GM18951 (cell line): Measurements from ENCODE around the gene FGFR2.

Source experiments
- POLR2A ChIP-seq: IDR thresholded peaks from 4 replicates; pipeline ENCODE4 v1.6.1; 2011; ENCODE audit warnings: mild to moderate bottlenecking; ENCODE audit not compliant: insufficient read length, insufficient read depth; ENCODE audit errors: extremely low read depth
- in situ Hi-C: fragments of 300-500 bp; cut with MboI; formaldehyde crosslinking; loops from one replicate; pipeline ENCODE4 v1.12.0; 2022; ENCODE audit warnings: low sequenced_read_pairs, mixed read lengths, inconsistent platforms; ENCODE audit not compliant: unreplicated experiment

Gene FGFR2

GRCh38 chr10:121607310-121608055, 9.2 kb upstream of the FGFR2 start:
- no peak for TF ChIP-seq POLR2A
- in situ Hi-C loops, result loop anchor here (25.0 kb wide), 1 partner anchor 670 kb away; no protein-coding TSS in a partner anchor

- no peak for TF ChIP-seq POLR2A
- in situ Hi-C loops, result loop anchor here (25.0 kb wide), 1 partner anchor 668 kb away; no protein-coding TSS in a partner anchor
These were observed 7.5 kb upstream of the FGFR2 start for GRCh38 chr10:121605708-121606107.

DNA sequence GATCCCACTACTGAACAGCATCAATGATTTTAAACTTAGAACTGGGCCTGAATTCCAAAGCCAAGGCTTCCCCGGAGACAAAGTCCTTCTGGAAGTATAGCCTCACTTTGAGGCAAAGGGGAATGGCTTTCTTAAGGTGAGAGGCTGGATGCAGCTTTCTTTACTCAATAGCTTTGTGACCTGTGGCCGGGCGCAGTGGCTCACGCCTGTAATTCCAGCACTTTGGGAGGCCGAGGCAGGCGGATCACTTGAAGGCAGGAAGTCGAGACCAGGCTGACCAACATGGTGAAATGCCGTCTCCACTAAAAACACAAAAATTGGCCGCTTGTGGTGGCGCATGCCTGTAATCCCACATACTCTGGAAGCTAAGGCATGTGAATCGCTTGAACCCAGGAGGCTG, 3.2 kb upstream of the FGFR2 start:
- in situ Hi-C loops, result loop anchor here (25.0 kb wide), 1 partner anchor 664 kb away; no protein-coding TSS in a partner anchor
- TF ChIP-seq POLR2A, result no peak

- TF ChIP-seq POLR2A, result no peak
- in situ Hi-C loops, result loop anchor here (25.0 kb wide), 1 partner anchor 663 kb away; no protein-coding TSS in a partner anchor
These were observed 2.4 kb upstream of the FGFR2 start for GRCh38 chr10:121600611-121601010.

GRCh38 chr10:121599947-121600346, 1.7 kb upstream of the FGFR2 start:
- in situ Hi-C loops, result loop anchor here (25.0 kb wide), 1 partner anchor 663 kb away; no protein-coding TSS in a partner anchor
- no peak for TF ChIP-seq POLR2A

DNA sequence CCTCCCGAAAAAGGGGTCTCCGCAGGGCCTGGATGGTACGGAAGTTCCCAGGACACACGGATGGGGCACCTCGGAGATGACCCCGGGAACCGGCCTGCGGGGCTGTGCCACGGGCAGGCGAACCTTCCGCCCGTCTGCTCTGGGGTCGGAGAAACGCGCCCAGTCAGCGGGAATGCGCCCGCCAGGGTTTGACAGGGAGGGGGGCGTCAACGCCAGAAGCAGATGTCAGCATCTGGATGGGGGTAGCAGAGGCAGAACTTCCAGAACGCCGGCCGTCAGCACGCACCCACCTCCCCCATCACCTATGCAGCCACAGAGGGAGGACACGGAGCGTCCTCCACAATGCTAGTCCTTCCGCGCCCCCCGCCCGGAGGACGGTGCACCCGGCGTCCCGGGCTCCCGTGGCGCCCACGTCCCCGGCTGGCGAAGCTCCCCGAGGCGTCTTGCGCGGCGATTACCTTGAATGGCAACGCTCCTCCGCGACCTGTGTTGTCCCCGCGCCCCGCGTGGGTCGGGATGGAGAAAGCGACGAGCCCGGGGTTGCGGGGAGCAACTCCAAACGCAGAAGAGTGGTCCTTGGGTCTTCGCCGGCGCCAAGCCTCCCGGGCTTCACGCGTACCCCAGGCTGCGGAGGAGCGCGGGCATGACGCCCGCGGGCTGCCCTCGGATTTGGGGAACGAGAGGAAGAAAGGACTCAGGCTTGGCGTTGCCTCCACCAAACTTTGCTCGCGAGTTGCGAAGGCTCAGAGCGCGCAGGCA, 561 bp downstream of the FGFR2 start:
- no peak for TF ChIP-seq POLR2A
- in situ Hi-C loops, result no loop called here

- TF ChIP-seq POLR2A, result no peak
- in situ Hi-C loops, result no loop called here
These were observed 1.3 kb downstream of the FGFR2 start for GRCh38 chr10:121596689-121597503.

DNA sequence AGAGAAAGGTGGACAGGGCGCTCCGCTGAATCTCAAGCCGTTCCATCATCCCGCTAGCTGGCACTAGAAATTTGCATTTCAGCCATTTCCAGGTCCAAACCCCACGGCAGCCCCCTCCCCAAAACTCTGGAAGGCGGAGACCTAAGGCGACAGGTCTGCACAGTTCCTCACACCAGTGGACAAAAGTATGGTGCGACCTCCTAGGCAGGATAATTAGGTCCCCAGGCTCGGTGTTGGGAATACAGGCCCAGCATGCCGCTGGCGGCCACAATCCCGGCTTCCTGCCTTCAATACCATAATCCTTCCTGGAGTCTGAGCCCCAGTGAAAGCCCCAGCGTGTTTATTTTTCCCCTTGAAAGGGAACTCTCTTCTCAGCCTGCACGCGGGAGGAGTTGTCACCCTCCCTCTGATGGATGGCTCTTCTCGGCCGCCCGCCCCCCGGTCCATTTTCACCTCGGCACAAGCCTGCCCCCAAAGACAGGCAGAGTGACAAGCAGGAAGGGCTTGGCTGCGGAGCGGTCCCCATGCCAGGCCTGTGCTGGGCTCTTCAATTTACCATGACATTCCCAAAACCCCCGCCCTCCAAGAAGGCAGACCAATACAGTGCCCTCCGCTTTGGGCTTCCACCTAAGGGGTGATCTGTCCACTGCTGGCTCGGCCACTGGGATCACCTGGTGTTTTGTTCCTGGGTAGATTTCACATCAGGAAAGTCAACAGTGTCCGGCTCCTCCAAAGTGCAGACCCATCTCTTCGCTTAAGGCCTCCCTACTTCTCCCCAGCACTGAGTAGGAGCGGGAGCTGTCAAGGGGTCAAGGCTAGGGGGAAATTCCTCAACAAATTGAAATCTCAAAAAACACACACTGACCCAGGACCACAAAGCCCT, 2.2 kb downstream of the FGFR2 start:
- in situ Hi-C loops, result no loop called here

DNA sequence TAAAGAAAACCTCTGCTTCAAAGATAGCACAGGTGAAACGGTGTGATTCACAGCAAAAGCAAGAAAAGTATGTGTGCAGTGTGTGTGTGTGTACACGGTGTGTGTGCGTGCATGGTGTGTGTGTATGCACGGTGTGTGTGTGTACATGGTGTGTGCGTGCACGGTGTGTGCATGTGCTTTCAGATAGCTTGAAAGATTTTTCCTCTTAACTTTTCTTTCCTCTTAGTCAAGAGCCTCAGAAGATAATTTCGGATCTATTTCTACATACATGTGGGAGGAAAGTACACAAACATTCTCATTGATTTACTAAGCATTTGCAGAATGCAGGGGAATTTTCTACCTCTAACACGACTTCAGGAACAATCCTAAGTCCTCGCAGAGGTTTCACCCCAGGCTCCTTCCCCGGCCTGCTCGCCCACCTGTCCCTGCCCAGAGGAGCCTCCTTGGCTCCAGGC, 2.9 kb downstream of the FGFR2 start:
- in situ Hi-C loops, result no loop called here
- TF ChIP-seq POLR2A, result no peak

More for the DNA sequence above, 2.2 kb downstream of the FGFR2 start:
- TF ChIP-seq POLR2A, result no peak

GRCh38 chr10:121594623-121595350, 3.5 kb downstream of the FGFR2 start:
- TF ChIP-seq POLR2A, result no peak
- in situ Hi-C loops, result no loop called here

DNA sequence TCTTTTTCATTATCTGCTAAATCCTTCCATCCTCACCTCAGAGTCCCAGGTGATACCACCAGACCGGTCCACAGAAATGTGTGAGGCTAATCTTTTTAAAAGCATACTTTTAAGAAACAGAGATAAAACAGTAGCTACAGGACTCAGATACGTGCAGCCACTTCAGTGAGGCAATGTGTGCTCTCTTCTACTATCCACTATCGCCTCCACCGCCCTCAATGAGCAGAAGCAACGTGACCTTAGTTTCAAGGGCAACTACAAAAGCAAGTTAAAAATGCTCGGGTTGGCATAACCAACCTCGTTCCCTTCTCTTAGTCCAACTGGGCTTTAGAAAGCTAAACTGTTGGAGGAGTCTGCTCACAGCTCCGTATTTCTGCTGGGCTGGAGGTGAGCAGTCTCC, 4.2 kb downstream of the FGFR2 start:
- in situ Hi-C loops, result no loop called here
- no peak for TF ChIP-seq POLR2A
